ENCODE measurements around the gene CACNB2.

DNA sequence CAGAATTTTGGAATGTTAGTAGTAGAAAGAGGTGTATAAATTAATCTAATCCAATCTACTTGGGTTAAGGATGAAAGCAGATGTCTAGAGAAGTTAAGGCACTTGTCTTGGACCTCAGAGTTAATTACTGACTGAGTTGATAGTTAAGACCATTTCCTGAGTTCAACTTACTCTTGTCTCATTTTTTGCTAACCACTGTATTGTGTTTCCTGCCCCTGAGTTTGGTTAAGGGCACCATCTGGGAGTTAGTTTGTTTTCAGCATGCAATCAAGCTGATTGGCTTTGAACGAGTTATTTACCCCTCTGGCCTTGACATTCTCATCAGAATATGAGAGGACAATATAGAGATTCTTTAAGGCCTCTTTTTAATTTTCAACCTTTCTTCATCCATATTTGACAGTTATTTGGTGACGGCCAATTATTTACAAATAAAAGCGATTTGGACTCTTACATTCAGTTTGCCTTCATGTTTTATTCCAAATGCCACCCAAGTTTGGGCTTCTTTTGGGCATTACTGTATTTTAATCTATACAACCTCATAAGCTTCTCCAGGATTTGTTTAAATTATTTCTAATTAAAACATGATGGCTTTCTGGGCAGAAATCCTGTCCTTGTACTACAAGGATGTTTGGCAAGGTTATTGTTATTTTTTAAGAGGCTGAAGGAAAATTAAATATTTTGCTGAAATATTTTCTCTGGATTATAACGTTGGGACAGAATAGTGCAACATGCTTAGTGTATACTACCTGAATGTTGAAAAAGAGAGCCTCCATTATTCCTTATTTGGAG is 225.0 kb downstream of the CACNB2 start:
- TF ChIP-seq CTCF (IDR thresholded peaks at IDR 0.05; ENCODE audit: poor library complexity) (no peak), EZH2 (IDR thresholded peaks at IDR 0.05; ENCODE audit: borderline replicate concordance) (no peak)

Data from hepatocyte (in vitro differentiated cells).